Measurements from ENCODE around the gene ZNF330.
"Not testable (repeated sequence)": the region's sequence is repeated elsewhere in the genome, so short reads cannot be mapped to it uniquely, and the experiment has no call there.

The ZNF330 gene

GRCh38 chr4:141215030-141215429 lies 5.7 kb upstream of the ZNF330 start:
- Mint-ChIP-seq H3K4me1 (ENCODE audit: low read depth) (peaks cover 2% of the 10 kb centered on the region), H3K27ac (no peak overlapping the region), H3K9me3 (no peaks in the 10 kb centered on the region), H3K36me3 (ENCODE audit: low read depth) (no peaks in the 10 kb centered on the region), H3K27me3 (peaks cover 20% of the 10 kb centered on the region), H3K4me3 (no peak overlapping the region)
- no peak for DNase-seq

- Mint-ChIP-seq H3K27me3 (peaks cover 20% of the 10 kb centered on the region), H3K36me3 (ENCODE audit: low read depth) (peaks cover 3% of the 10 kb centered on the region), H3K4me1 (ENCODE audit: low read depth) (peaks cover 8% of the 10 kb centered on the region), H3K27ac (no peak overlapping the region), H3K4me3 (no peak overlapping the region), H3K9me3 (no peaks in the 10 kb centered on the region)
- DNase-seq: no peak
Observed at GRCh38 chr4:141216002-141216761, 4.5 kb upstream of the ZNF330 start.

GRCh38 chr4:141220271-141220670 lies 424 bp upstream of the ZNF330 start:
- H3K36me3 Mint-ChIP-seq (ENCODE audit: low read depth): peaks cover 42% of the 10 kb centered on the region
- H3K9me3 Mint-ChIP-seq: no peaks in the 10 kb centered on the region
- peak overlapping the region; percentile 90 for H3K4me3 Mint-ChIP-seq
- peaks cover 9% of the 10 kb centered on the region for H3K27me3 Mint-ChIP-seq
- peak overlapping the region; percentile 96 for H3K27ac Mint-ChIP-seq
- H3K4me1 Mint-ChIP-seq (ENCODE audit: low read depth): peaks cover 43% of the 10 kb centered on the region
- DNase-seq: no peak

- H3K27ac Mint-ChIP-seq: no peak overlapping the region
- H3K36me3 Mint-ChIP-seq (ENCODE audit: low read depth): peaks cover 69% of the 10 kb centered on the region
- no peaks in the 10 kb centered on the region for H3K9me3 Mint-ChIP-seq
- H3K27me3 Mint-ChIP-seq: peaks cover 6% of the 10 kb centered on the region
- H3K4me3 Mint-ChIP-seq: no peak overlapping the region
- H3K4me1 Mint-ChIP-seq (ENCODE audit: low read depth): peaks cover 49% of the 10 kb centered on the region
- no peak for DNase-seq
Observed at GRCh38 chr4:141223418-141223817, 2.7 kb downstream of the ZNF330 start.

- not testable (repeated sequence) for DNase-seq, H3K27me3 Mint-ChIP-seq, H3K9me3 Mint-ChIP-seq, H3K4me3 Mint-ChIP-seq, H3K27ac Mint-ChIP-seq
- H3K4me1 Mint-ChIP-seq (ENCODE audit: low read depth): peaks cover 38% of the 10 kb centered on the region
- H3K36me3 Mint-ChIP-seq (ENCODE audit: low read depth): peaks cover 90% of the 10 kb centered on the region
Observed at GRCh38 chr4:141227280-141227679, 6.6 kb downstream of the ZNF330 start.

GRCh38 chr4:141229408-141230101 lies 8.9 kb downstream of the ZNF330 start:
- peaks cover 88% of the 10 kb centered on the region for H3K36me3 Mint-ChIP-seq (ENCODE audit: low read depth)

GRCh38 chr4:141233673-141234072 lies 13.0 kb downstream of the ZNF330 start:
- no peak overlapping the region for H3K27ac Mint-ChIP-seq
- peaks cover 65% of the 10 kb centered on the region for H3K36me3 Mint-ChIP-seq (ENCODE audit: low read depth)
- no peaks in the 10 kb centered on the region for H3K9me3 Mint-ChIP-seq
- H3K4me1 Mint-ChIP-seq (ENCODE audit: low read depth): peaks cover 6% of the 10 kb centered on the region
- H3K4me3 Mint-ChIP-seq: no peak overlapping the region
- DNase-seq: no peak
- no peaks in the 10 kb centered on the region for H3K27me3 Mint-ChIP-seq

More at GRCh38 chr4:141229408-141230101, 8.9 kb downstream of the ZNF330 start:
- Mint-ChIP-seq H3K4me3 (no peak overlapping the region), H3K4me1 (ENCODE audit: low read depth) (peaks cover 16% of the 10 kb centered on the region), H3K27me3 (no peaks in the 10 kb centered on the region), H3K9me3 (no peaks in the 10 kb centered on the region), H3K27ac (peak overlapping the region; percentile 2)
- no peak for DNase-seq

GRCh38 chr4:141238186-141238585 lies 17.5 kb downstream of the ZNF330 start:
- no peaks in the 10 kb centered on the region for H3K4me1 Mint-ChIP-seq (ENCODE audit: low read depth)
- no peaks in the 10 kb centered on the region for H3K27me3 Mint-ChIP-seq
- H3K4me3 Mint-ChIP-seq: no peak overlapping the region
- DNase-seq: no peak
- H3K36me3 Mint-ChIP-seq (ENCODE audit: low read depth): peaks cover 27% of the 10 kb centered on the region
- no peak overlapping the region for H3K27ac Mint-ChIP-seq
- H3K9me3 Mint-ChIP-seq: no peaks in the 10 kb centered on the region

GRCh38 chr4:141240259-141240658 lies 19.6 kb downstream of the ZNF330 start:
- H3K9me3 Mint-ChIP-seq: no peaks in the 10 kb centered on the region

GRCh38 chr4:141240671-141241070 lies 20.0 kb downstream of the ZNF330 start:
- no peaks in the 10 kb centered on the region for H3K27me3 Mint-ChIP-seq
- peaks cover 3% of the 10 kb centered on the region for H3K36me3 Mint-ChIP-seq (ENCODE audit: low read depth)
- H3K27ac Mint-ChIP-seq: no peak overlapping the region
- H3K9me3 Mint-ChIP-seq: no peaks in the 10 kb centered on the region
- no peak overlapping the region for H3K4me3 Mint-ChIP-seq
- DNase-seq: no peak
- H3K4me1 Mint-ChIP-seq (ENCODE audit: low read depth): no peaks in the 10 kb centered on the region

More at GRCh38 chr4:141240259-141240658, 19.6 kb downstream of the ZNF330 start:
- Mint-ChIP-seq H3K36me3 (ENCODE audit: low read depth) (peaks cover 7% of the 10 kb centered on the region), H3K27me3 (no peaks in the 10 kb centered on the region), H3K4me1 (ENCODE audit: low read depth) (no peaks in the 10 kb centered on the region), H3K27ac (no peak overlapping the region), H3K4me3 (no peak overlapping the region)
- DNase-seq: no peak

GRCh38 chr4:141241986-141242385 lies 21.3 kb downstream of the ZNF330 start:
- Mint-ChIP-seq H3K27me3 (no peaks in the 10 kb centered on the region), H3K4me1 (ENCODE audit: low read depth) (peaks cover 4% of the 10 kb centered on the region)

GRCh38 chr4:141244419-141244818 lies 23.7 kb downstream of the ZNF330 start:
- no peak for DNase-seq
- Mint-ChIP-seq H3K27me3 (no peaks in the 10 kb centered on the region), H3K4me3 (no peak overlapping the region), H3K4me1 (ENCODE audit: low read depth) (peaks cover 4% of the 10 kb centered on the region), H3K27ac (no peak overlapping the region), H3K9me3 (no peaks in the 10 kb centered on the region), H3K36me3 (ENCODE audit: low read depth) (no peaks in the 10 kb centered on the region)

More at GRCh38 chr4:141241986-141242385, 21.3 kb downstream of the ZNF330 start:
- Mint-ChIP-seq H3K27ac (no peak overlapping the region), H3K4me3 (no peak overlapping the region), H3K36me3 (ENCODE audit: low read depth) (no peaks in the 10 kb centered on the region), H3K9me3 (no peaks in the 10 kb centered on the region)
- DNase-seq: no peak

GRCh38 chr4:141246243-141246642 lies 25.5 kb downstream of the ZNF330 start:
- Mint-ChIP-seq H3K4me1 (ENCODE audit: low read depth) (peaks cover 4% of the 10 kb centered on the region), H3K4me3 (no peak overlapping the region), H3K9me3 (no peaks in the 10 kb centered on the region), H3K27me3 (no peaks in the 10 kb centered on the region), H3K36me3 (ENCODE audit: low read depth) (no peaks in the 10 kb centered on the region), H3K27ac (no peak overlapping the region)
- no peak for DNase-seq

GRCh38 chr4:141246683-141247429 lies 26.2 kb downstream of the ZNF330 start:
- Mint-ChIP-seq H3K4me3 (no peak overlapping the region), H3K27me3 (peaks cover under 1% of the 10 kb centered on the region), H3K4me1 (ENCODE audit: low read depth) (peaks cover 4% of the 10 kb centered on the region), H3K36me3 (ENCODE audit: low read depth) (no peaks in the 10 kb centered on the region), H3K27ac (no peak overlapping the region), H3K9me3 (no peaks in the 10 kb centered on the region)
- DNase-seq: no peak

- Mint-ChIP-seq H3K27ac (no peak overlapping the region), H3K9me3 (no peaks in the 10 kb centered on the region), H3K27me3 (peaks cover 3% of the 10 kb centered on the region), H3K4me3 (no peak overlapping the region), H3K36me3 (ENCODE audit: low read depth) (no peaks in the 10 kb centered on the region), H3K4me1 (ENCODE audit: low read depth) (peaks cover 4% of the 10 kb centered on the region)
- DNase-seq: no peak
Observed at GRCh38 chr4:141247430-141247780, 26.7 kb downstream of the ZNF330 start.
